Caco-2 (cell line): ENCODE results near the gene CSPG5. TPM values are rescaled to one million over a fixed set of nuclear protein-coding genes. Genes with fewer than 3 reads are reported as not detected.

Experiments
- BruUV-seq: library from RNA; stranded (reverse); fragments of 400-500 nt; replicated peaks from 2 replicates; lab custom pipeline; 2021; lab: Mats Ljungman, UMichigan
- CTCF ChIA-PET: fragments of 300-600 bp; sonication (Branson Sonifier 250); formaldehyde crosslinking; loops from one replicate; lab custom pipeline; 2022; ENCODE audit warnings: antibody characterized with exemption; lab: Charles Lee
- POLR2A ChIA-PET: fragments of 300-600 bp; sonication (Branson Sonifier 250); formaldehyde crosslinking; loops from one replicate; lab custom pipeline; 2022; ENCODE audit warnings: antibody characterized with exemption; lab: Charles Lee
- DNase-seq, 2 experiments: peaks; one replicate each; pipeline versions ENCODE4 v3.0.0 to v3.0.0-alpha.2; 2020 to 2022
- H3K27me3 ChIP-seq: replicated peaks from 2 replicates; pipeline ENCODE4 v1.6.0; 2011; ENCODE audit warnings: low read length; ENCODE audit not compliant: control insufficient read depth, insufficient read depth
- H3K36me3 ChIP-seq: 2 replicates; pipeline ENCODE4 v1.5.1; 2011; ENCODE audit warnings: low read length; ENCODE audit not compliant: control insufficient read depth, insufficient read depth
- H3K4me1 ChIP-seq: fragments of 250-450 bp; sonication (Bioruptor Pico); 2 replicates; pipeline ENCODE4 v1.5.1; 2020; ENCODE audit warnings: mild to moderate bottlenecking
- H3K4me3 ChIP-seq: 2 replicates; pipeline ENCODE4 v1.5.1; 2011; ENCODE audit warnings: low read depth, mild to moderate bottlenecking, control low read depth, low read length
- H3K9me3 ChIP-seq: fragments of 250-450 bp; sonication (Bioruptor Pico); 2 replicates; pipeline ENCODE4 v1.5.1; 2020; ENCODE audit warnings: mild to moderate bottlenecking, moderate library complexity
- H3K27ac Mint-ChIP-seq: one replicate; pipeline ENCODE4 v1.8.0; 2022; ENCODE audit warnings: mixed read lengths; ENCODE audit not compliant: unreplicated experiment
- H3K27me3 Mint-ChIP-seq: one replicate; pipeline ENCODE4 v1.8.0; 2022; ENCODE audit warnings: mixed read lengths; ENCODE audit not compliant: insufficient read depth, unreplicated experiment
- H3K36me3 Mint-ChIP-seq: one replicate; pipeline ENCODE4 v1.8.0; 2022; ENCODE audit warnings: mild to moderate bottlenecking, mixed read lengths; ENCODE audit not compliant: insufficient read depth, unreplicated experiment
- H3K4me1 Mint-ChIP-seq: one replicate; pipeline ENCODE4 v1.8.0; 2022; ENCODE audit warnings: low read depth, mixed read lengths; ENCODE audit not compliant: unreplicated experiment
- H3K4me3 Mint-ChIP-seq: one replicate; pipeline ENCODE4 v1.8.0; 2022; ENCODE audit warnings: mild to moderate bottlenecking, moderate library complexity, mixed read lengths; ENCODE audit not compliant: unreplicated experiment
- H3K9me3 Mint-ChIP-seq: one replicate; pipeline ENCODE4 v1.8.0; 2022; ENCODE audit warnings: mixed read lengths; ENCODE audit not compliant: unreplicated experiment
- CTCF ChIP-seq, 2 experiments: fragments of 200-600 bp in 1 of 2; IDR thresholded peaks; 1 replicate in 1 of 2; 2 replicates in 1 of 2; pipeline versions ENCODE4 v1.5.1 to v1.8.0; 2011 to 2022; ENCODE audit warnings: antibody characterized with exemption in 1 of 2, control low read depth in 1 of 2, inconsistent platforms in 1 of 2, low read depth in 1 of 2, low read length in 1 of 2, mild to moderate bottlenecking in 1 of 2, moderate library complexity in 1 of 2; ENCODE audit not compliant: insufficient read depth in 1 of 2, severe bottlenecking in 1 of 2, unreplicated experiment in 1 of 2
- intact Hi-C: fragments of 100-400 bp; cut with micrococcal nuclease; formaldehyde crosslinking; loops from one replicate; pipeline ENCODE4 v1.10.0; 2022; ENCODE audit not compliant: unreplicated experiment
- total RNA-seq: library from RNA; stranded (reverse); gene quantifications from 2 replicates; pipeline ENCODE4 v1.2.3, GENCODE V29; 2022

Gene CSPG5
- total RNA-seq, 1 experiment from 2014 or later: 0.77 TPM

- Mint-ChIP-seq H3K36me3 (no peaks in the 10 kb centered on the region), H3K27ac (no peak overlapping the region), H3K9me3 (no peaks in the 10 kb centered on the region), H3K4me3 (no peak overlapping the region), H3K27me3 (peaks cover 4% of the 10 kb centered on the region), H3K4me1 (no peaks in the 10 kb centered on the region)
- no TSS peak for BruUV-seq
- Histone ChIP-seq H3K4me3 (no peak overlapping the region), H3K27me3 (no peaks in the 10 kb centered on the region), H3K4me1 (no peaks in the 10 kb centered on the region), H3K36me3 (no peaks in the 10 kb centered on the region), H3K9me3 (no peaks in the 10 kb centered on the region)
- POLR2A ChIA-PET: no interaction called here
- intact Hi-C loops: no loop called here
- TF ChIP-seq CTCF (IDR thresholded peaks at IDR 0.05; ENCODE audit: insufficient read depth in 1 of 2, low read depth in 1 of 2, low read length in 1 of 2, severe bottlenecking in 1 of 2, unreplicated experiment in 1 of 2): no peak
- CTCF ChIA-PET: no interaction called here
- DNase-seq: no peak
Measured at GRCh38 chr3:47573190-47574172, 5.2 kb downstream of the CSPG5 start.

DNA sequence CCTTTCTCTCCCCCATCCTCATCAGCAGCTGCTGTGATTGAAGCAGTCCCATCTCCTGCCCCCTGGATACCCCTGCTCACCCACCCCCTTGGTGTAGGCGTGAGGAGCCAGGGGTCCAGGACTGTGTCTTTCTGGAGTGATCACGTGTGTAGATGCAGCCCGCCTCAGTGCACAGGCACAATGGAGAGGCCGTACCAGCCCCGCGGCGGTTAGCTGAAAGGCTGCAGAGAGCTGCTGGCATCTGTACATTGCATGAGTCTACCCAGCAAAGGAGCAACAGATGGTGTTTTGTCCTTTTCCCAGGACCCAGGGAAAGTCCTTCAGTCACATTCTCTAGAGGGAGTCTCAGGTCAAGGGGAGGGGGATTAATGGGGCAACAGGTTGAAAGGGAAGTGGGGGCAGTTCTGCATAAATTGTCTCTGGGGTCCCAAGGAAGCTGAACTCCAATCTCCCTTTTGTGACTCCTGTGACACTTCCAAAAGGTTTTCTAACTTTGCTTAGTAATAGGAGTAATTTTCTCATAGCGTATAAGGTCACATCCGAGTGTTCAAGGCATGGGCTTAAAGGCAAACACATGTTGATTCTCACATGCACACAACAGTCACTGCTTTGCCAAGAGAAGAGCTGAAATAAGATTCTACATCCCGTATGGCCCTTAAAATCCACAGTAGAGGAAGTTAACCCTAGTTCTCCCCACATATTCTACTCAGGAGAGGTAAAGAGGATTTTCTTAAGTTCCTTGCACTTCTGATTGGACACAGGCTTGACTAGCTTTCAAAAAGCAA, 7.1 kb downstream of the CSPG5 start:
- no peak for DNase-seq
- BruUV-seq: no TSS peak
- Mint-ChIP-seq H3K9me3 (no peaks in the 10 kb centered on the region), H3K36me3 (no peaks in the 10 kb centered on the region), H3K27ac (no peak overlapping the region), H3K27me3 (peaks cover 4% of the 10 kb centered on the region), H3K4me3 (no peak overlapping the region), H3K4me1 (no peaks in the 10 kb centered on the region)
- ChIA-PET POLR2A (no interaction called here), CTCF (interaction anchor here (1.3 kb wide), 1 partner anchor 49 kb away, joined by 4 read pairs; no protein-coding TSS in a partner anchor)
- H3K4me3 ChIP-seq: no peak overlapping the region
- no peaks in the 10 kb centered on the region for H3K4me1 ChIP-seq
- TF ChIP-seq CTCF (IDR thresholded peaks at IDR 0.05; ENCODE audit: insufficient read depth in 1 of 2, low read depth in 1 of 2, low read length in 1 of 2, severe bottlenecking in 1 of 2, unreplicated experiment in 1 of 2): no peak
- intact Hi-C loops: no loop called here
- no peaks in the 10 kb centered on the region for H3K27me3 ChIP-seq
- no peaks in the 10 kb centered on the region for H3K36me3 ChIP-seq
- H3K9me3 ChIP-seq: no peaks in the 10 kb centered on the region

GRCh38 chr3:47568901-47569300, 9.8 kb downstream of the CSPG5 start:
- ChIA-PET CTCF (interaction anchor here (1.2 kb wide), 1 partner anchor 47 kb away, joined by 3 read pairs; no protein-coding TSS in a partner anchor), POLR2A (no interaction called here)
- Histone ChIP-seq H3K4me3 (no peak overlapping the region), H3K9me3 (no peaks in the 10 kb centered on the region), H3K27me3 (no peaks in the 10 kb centered on the region), H3K36me3 (no peaks in the 10 kb centered on the region), H3K4me1 (no peaks in the 10 kb centered on the region)
- H3K4me3 Mint-ChIP-seq: no peak overlapping the region
- H3K27ac Mint-ChIP-seq: no peak overlapping the region
- H3K36me3 Mint-ChIP-seq: no peaks in the 10 kb centered on the region
- DNase-seq: no peak
- H3K27me3 Mint-ChIP-seq: peaks cover 4% of the 10 kb centered on the region
- intact Hi-C loops: loop anchor here (5.0 kb wide), 1 partner anchor 47 kb away; no protein-coding TSS in a partner anchor
- no peaks in the 10 kb centered on the region for H3K4me1 Mint-ChIP-seq
- no peak for TF ChIP-seq CTCF (IDR thresholded peaks at IDR 0.05; ENCODE audit: insufficient read depth in 1 of 2, low read depth in 1 of 2, low read length in 1 of 2, severe bottlenecking in 1 of 2, unreplicated experiment in 1 of 2)
- no TSS peak for BruUV-seq
- no peaks in the 10 kb centered on the region for H3K9me3 Mint-ChIP-seq
